Pons (tissue), 1 donor: ENCODE measurements around the gene PXMP2.
A peak's percentile ranks its signal among the peaks of the same experiment; 100 is the strongest.

Experiments
- DNase-seq: peaks from one replicate; pipeline ENCODE4 v3.0.0-alpha.2; 2016; ENCODE audit warnings: low spot score

Gene PXMP2

GRCh38 chr12:132695431-132695830, 8.0 kb downstream of the PXMP2 start:
- DNase-seq = no peak

GRCh38 chr12:132698341-132698740, 11.0 kb downstream of the PXMP2 start:
- DNase-seq = no peak

- DNase-seq = no peak
Measured at GRCh38 chr12:132700212-132700822, 12.9 kb downstream of the PXMP2 start.

GRCh38 chr12:132702640-132703039, 15.3 kb downstream of the PXMP2 start:
- no peak for DNase-seq

- no peak for DNase-seq
Measured at GRCh38 chr12:132703641-132704040, 16.3 kb downstream of the PXMP2 start.

- no peak for DNase-seq
Measured at GRCh38 chr12:132707241-132707640, 19.9 kb downstream of the PXMP2 start.

GRCh38 chr12:132708150-132708549, 20.8 kb downstream of the PXMP2 start:
- DNase-seq = no peak

- no peak for DNase-seq
Measured at GRCh38 chr12:132710043-132710404, 22.6 kb downstream of the PXMP2 start.

- peak; percentile 67 for DNase-seq
Measured at GRCh38 chr12:132710405-132711079, 23.2 kb downstream of the PXMP2 start, which contains the start of gene PGAM5. TSS of gene PGAM5 (plus strand) at chr12:132710842. CDS start at chr12:132710877, 35 bp downstream.

GRCh38 chr12:132711080-132711843, 23.9 kb downstream of the PXMP2 start:
- no peak for DNase-seq

- DNase-seq = no peak
Measured at GRCh38 chr12:132713123-132713522, 25.7 kb downstream of the PXMP2 start.

- no peak for DNase-seq
Measured at GRCh38 chr12:132715874-132716273, 28.5 kb downstream of the PXMP2 start.

- DNase-seq = no peak
Measured at GRCh38 chr12:132716356-132716755, 29.0 kb downstream of the PXMP2 start.

GRCh38 chr12:132717011-132717410, 29.6 kb downstream of the PXMP2 start:
- no peak for DNase-seq

GRCh38 chr12:132717531-132718387, 30.4 kb downstream of the PXMP2 start:
- no peak for DNase-seq

GRCh38 chr12:132718644-132719043, 31.3 kb downstream of the PXMP2 start:
- DNase-seq = no peak

GRCh38 chr12:132719141-132719953, 32.0 kb downstream of the PXMP2 start:
- no peak for DNase-seq

GRCh38 chr12:132719954-132720324, 32.6 kb downstream of the PXMP2 start:
- no peak for DNase-seq

- DNase-seq = no peak
Measured at GRCh38 chr12:132720606-132721345, 33.4 kb downstream of the PXMP2 start.

GRCh38 chr12:132723015-132723763, 35.8 kb downstream of the PXMP2 start:
- DNase-seq = no peak
